Kasumi-1 (cell line): ENCODE measurements around the gene CREG1.

Source experiments
- DNase-seq, 2 experiments: peaks; one replicate each; lab custom pipeline; 2025; lab: John Stamatoyannopoulos, UW

Gene CREG1

DNA sequence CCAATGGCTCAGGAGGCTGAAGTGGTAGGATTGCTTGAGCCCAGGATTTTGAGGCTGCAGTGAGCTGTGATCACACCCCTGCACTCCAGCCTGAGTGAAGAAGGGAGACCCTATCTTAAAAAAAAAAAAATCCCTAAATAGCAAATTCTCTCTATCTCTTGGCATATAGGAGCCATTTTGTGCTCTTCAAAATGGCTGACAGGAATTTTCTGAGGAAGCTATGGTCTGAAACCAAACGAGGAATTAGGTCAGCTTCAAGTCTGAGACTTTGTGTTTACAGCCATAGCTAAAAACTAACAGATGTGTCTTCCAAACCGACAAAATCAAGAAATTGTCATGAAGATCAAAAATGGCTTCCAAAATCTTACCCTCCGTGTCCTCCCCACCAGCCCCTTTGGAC lies 45.8 kb downstream of the CREG1 start:
- DNase-seq, result no peak

DNA sequence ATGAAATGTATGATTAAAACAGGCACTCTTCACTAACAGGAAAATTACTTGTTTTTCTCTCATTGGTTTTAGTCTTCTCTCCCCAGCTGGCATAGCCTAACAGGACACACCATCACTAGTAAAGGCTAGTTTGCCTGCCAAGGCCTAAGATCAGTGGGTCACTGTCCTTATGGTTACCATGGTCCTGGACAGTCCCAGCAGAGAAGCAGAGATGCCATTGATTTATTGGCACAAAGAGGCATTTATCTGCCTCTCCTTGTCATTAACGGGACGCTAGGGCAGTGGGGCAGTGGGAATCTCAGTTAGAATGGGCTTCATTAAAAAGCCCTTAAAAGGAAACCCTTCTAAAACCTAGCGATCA lies 49.1 kb downstream of the CREG1 start:
- DNase-seq, result no peak

DNA sequence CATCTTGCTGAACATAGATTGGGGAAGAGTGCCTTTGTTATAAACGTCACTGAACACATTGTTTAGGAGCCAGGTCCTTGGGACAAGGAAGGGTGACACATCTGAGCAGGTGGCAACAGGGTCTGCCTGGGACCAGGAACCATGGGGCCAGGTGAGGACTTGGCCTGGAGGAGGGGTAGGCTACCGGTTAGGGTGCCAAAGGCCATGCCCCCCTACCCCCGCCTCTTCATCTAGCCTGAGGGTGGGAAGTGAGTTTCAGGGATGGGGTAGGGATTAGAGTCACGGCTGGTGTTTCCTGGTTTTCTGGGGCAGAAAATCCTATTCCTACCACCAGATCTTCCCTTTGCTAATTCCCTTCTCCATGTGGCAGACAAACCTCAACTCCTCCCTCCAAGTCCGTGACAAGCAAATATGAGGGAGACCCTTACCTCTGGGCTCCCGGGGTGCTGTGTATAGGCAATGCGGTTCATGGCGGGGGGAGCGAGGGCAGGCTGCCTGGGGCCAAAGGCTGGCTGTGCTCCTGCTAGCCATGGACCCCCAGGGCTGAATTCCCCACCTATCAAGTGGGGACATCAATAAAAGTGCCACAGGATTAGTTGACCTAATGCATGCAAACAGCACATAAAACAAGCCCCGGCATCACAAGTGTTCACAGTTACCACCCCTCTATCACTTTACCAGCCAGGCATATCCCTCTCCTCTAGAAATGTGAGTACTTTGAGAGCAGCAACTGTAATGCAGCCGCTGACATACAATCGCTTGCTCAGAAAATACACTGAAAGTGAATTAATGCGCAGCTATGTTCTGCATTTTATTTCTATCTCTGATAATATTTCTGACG lies 49.7 kb downstream of the CREG1 start:
- DNase-seq, result no peak

DNA sequence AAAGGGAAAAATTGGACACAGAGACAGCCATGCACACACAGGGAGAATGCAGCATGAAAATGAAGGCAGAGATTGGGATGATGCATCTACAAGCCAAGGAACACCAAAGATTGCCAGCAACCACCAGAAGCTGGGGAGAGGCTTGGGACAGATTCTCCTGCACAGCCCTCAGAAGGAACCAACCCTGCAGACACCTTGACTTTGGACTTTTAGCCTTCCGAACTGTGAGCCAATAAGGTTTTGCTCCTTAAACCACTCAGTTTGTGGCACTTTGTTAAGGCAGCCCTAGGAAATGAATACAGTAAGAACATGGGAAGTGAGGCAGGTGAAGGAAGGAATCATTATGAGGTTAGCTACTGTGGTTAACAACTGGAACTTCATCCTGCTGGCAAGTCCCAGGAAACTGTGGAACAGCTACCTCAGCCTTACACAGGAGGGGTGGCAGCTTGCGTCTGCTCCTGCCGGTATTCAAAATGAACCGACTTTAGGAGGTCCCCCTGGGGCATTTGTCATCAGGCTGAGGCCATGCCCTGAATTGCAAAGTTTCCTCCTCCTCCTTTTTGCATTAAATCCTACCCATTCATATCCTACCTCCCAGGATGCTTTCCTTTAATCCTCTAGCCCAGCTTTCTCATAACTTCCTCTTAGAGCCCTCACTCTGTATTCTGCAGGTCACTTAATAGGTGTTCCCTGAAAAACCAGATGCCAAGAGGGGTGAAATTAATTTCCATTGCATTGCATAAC lies 50.7 kb downstream of the CREG1 start:
- no peak for DNase-seq

DNA sequence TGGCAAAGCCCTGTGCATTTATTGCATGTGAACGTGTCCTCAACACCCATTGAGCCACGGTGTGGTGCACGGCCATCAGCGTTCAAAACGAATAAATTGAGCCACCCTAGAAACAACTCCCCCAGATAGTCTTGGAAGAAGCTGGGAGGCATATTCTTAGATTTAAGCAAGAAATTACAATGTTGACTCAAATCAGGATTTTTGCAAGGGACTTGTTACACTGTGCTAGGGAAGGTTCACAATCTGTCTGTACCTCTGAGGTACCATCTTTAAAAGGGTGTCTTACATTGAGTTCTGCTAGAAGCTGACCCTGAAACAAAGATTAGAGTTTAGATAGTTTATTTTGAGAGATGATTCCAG lies 51.4 kb downstream of the CREG1 start:
- no peak for DNase-seq

DNA sequence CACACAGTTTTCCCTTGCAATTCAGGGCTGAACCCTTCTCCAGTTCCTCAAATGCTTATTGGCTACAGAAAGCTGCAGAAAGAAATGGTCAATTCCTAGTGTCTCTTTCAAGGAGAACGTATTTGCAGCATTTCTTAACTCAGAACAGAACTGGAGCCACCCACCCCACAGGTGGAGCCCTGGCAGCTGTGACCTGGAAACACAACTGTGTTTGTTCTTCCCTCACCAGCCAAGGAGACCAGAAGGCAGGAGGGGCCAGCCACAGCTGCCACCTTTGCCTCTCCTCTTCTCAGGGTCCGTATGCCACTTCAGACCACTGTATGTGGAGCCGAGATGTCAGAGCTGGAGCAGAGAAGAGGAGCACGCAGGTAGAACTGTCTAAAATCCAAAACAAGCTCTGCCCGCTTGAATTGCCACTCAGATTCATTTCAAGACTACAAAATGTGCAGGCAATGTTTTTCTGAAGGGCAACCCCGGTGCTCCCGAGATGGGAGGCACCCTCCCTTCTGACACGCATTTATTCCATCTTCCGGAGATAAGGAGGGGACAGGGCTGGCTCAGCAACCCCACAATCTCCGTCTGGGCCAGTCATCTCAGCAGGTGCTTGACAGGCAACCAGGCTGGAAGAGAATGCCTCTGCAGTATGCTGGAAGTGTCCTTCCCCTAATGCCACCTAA lies 51.9 kb downstream of the CREG1 start:
- DNase-seq, result no peak

DNA sequence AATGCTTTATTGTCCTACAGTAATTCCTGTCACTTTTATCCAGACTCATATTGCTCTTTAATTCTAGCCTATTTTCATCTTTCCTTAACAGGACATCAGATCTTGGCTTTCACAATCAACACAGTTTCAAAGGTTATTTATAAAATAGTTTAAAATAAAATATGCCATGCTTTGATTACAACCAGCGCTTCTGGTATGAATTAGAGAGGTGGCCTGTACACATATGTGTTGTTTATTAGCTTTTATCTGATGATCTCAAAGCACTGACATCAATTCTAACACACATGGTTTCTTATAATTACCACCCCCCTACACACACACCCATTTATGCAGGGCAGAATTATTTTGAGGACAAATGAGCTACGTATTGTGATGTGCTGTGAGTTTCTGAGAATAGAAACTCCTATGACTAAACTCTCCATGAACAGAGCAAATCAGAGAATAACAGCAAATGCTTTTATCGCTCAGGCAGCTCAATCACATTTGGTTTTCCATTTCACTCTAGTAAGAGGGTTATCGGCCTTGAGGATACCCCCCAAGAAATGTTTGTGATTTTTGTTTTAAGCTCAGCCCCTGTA lies 53.2 kb downstream of the CREG1 start:
- DNase-seq, result no peak

DNA sequence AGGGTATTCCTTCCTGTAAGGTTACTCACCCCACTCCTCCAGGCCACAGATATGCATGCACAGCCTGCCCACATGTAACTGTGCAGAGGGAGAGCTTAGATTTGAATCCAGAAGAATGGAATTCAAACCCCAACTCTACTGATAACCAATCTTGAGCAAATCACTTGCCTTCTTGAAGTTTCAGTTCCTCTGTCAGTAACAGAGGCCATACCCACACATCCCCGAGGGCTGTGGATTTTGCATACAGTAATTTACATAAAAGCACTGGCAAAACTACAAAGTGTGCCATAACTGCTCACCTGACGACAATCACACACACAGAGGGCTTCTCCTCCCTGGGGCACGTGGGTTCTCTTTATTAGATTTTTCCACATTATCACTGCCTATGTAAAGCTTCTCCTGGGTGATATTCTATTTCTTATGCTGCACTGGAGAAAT lies 53.9 kb downstream of the CREG1 start:
- DNase-seq, result no peak

DNA sequence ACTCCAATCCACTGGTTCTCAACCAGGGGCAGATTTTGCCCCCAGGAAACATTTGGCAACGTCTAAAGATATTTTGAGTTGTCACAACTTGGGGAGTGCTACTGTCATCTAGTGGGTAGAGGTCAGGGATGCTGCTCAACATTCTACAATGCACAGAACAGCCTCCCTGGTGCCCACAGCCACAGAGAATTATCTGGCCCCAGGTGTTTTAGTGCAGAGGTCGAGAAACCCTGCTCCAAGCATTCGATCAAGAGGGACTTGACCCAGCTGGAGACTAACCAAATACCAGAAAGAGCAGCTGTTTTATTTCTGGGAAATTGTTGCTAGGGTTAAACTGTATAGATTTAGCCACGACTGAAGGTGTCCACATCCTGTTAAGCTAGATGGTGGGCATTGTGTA lies 54.5 kb downstream of the CREG1 start:
- no peak for DNase-seq

DNA sequence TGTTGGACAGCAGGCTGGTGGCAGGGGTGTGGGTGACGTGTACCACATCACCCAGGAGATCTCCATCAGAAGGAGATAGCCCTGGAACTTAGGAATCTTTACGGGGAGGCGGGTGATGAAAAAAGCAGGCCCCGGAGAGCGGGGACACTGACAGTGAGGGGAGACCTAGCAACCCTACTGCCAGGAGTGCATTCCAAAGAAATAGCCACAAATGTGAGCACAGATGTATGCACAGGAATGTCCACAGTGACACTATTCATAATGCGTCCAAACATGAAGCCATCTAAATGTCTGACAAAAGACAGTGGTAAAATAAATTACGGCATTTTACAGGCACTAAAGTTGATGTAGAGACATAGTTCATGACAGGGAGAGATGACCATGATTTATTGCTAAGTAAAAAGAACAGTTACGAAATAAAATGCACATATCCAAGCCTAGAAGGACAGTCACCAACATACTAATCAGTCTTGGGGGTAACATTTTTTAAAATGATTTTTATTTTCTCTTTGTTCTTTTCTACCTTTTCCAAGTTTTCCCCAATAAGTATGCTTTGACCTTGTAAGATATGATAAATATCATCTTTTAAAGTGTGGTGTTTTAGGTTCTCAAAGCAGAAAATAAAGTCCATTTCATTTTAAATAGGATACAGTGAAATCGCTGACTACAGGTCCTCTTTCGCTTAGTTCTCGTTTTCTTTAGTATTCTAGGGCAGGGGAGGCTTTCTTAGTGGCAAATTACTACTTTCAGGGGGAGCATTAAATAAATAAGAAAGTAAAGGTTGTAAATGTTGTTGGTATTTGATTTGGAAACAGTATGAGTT lies 56.6 kb downstream of the CREG1 start:
- no peak for DNase-seq

DNA sequence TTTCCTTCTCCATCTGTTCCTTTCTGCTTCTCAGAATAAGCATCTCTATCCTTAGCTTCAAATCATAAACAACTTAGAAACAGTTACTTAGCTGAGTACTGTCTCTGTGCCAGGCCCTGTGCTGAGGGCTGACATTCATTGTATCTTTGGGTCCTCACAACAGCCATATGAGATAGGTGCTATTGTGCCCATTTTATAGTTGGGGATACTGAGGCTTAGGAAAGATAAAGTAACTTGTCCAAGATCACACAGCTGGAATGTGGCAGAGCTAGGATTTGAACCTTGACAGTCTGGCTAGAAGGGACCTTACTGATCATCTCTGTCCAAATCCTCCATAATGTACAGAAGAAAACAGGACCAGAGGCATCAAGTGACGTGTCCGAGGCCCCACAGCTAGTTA lies 60.2 kb downstream of the CREG1 start:
- no peak for DNase-seq

DNA sequence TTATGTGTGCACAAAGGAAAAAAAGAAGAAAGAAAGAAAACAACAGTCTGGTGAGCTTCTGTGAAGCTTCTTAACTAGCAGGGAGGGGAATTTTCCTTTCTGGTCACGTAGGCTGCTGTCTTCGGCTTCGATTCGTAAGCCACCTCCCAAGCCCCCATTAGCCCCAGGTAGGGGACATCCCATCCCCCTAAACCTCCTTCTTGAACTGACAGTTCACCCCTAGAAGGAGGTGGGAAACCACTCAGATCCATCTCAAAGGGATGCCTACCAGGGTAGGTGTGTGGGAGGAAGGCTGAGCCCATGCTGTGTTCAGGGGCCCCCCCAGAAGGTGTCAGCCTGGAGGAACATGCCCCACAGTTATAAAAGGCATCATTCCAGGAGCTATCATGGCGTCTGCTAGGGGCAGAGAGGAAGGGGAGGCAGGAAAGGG lies 61.1 kb downstream of the CREG1 start:
- no peak for DNase-seq

DNA sequence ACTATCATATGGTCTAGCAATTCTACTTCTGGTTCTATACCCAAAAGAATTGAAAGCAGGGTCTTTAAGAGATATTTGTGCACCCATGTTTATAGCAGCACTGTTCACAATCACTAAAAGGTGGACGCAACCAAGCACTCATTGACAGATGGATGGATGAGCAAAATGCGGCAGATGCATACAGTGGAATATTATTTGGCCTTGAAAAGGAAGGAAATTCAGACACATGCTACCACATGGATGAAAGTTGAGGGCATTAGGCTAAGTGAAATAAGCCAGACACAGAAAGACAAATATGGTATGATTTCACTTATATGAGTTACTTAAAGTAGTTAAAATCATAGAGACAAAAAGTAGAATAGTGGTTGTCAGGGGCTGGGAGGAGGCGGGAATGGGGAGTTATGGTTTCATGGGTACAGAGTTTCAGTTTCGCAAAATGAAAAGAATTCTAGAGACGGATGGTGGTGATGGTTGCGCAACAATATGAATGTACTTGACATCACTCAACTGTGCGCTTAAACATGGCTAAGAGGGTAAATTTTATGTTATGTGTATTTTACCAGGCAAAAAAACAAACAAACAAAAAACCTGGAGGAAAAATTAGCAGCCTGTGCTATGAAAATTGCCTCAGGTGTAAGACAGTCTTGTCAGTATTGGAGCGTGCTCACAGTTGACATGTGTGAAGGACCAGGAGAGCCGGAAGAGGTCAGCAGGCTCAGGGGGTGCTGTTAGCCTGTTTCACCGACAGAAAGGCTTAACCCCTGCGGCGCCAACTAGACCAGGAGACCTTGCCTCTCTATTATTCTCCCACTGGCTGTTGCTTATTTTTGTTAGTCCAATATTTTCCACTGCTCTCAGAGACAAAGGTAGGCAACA lies 61.7 kb downstream of the CREG1 start:
- no peak for DNase-seq
